Activated CD4-positive, alpha-beta T cell treated with anti-CD3 and anti-CD28 coated beads for 24 hours (primary cell): ENCODE data around the gene SCGB2A2.

ENCODE experiments used
- DNase-seq, 2 donors: peaks; one replicate each; pipeline ENCODE4 v3.0.0-alpha.2; 2020; ENCODE audit warnings: low read depth in 2 of 2

The SCGB2A2 gene

GRCh38 chr11:62269654-62270278 lies at the start of gene SCGB2A2:
Gene SCGB2A2, plus strand, starts transcription at chr11:62270158. Its CDS starts 59 bp downstream, at chr11:62270217.
- DNase-seq = no peak

DNA sequence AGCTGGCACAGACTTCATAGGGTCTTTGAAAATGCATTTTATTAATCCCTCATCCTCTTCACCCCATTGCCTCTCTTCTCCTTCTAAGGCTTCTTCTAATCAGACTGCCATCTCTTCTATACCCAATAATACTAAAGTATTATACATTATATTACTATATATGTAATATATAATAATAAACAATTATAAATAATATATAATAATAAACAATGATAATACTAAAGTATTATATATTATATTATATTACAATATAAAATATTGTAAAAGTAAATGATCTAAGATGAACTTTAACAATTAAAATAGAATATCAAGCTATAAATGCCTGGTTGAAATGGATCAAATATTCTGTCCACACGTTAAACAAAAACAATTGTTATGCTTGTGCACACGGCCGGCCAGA lies 48.5 kb upstream of the SCGB2A2 start:
- DNase-seq = no peak

DNA sequence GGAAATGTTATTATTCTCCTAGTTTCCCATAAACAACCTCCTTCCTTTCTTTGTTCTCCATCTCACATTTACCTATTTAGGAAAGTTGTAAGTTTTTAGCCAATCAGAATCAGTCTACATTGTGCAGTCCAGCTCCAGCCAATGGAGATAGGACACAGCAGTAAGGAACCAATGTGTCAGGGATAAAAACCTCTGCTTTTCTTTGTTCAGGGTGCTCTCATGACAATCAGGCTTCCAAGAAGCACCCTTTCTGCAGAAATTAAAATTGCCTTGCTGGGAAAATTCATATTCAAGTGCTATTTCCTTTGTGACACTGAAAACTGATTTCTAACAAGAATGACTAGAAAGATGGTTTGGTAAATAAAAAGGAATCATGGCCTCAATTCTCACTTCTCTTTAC lies 46.9 kb upstream of the SCGB2A2 start:
- DNase-seq = no peak

DNA sequence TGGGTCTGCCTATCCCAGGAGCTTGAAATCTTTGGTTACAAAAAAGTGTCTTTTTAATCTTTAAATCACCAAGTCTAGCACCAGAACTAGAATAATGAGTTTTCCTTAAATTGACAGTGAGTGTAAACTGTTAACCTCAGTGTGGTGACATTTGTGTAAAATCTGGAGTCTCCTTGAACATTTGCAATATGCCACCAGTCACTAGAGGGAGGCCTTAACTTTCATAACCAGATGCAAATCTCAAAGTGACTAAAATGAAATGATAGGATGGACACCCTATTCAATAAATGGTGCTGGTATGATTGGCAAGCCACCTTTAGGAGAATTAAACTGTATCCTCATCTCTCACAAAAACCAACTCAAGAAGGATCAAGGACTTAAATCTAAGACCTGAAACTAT lies 36.2 kb upstream of the SCGB2A2 start:
- DNase-seq = no peak

GRCh38 chr11:62236187-62236586 lies 33.8 kb upstream of the SCGB2A2 start:
- no peak for DNase-seq

DNA sequence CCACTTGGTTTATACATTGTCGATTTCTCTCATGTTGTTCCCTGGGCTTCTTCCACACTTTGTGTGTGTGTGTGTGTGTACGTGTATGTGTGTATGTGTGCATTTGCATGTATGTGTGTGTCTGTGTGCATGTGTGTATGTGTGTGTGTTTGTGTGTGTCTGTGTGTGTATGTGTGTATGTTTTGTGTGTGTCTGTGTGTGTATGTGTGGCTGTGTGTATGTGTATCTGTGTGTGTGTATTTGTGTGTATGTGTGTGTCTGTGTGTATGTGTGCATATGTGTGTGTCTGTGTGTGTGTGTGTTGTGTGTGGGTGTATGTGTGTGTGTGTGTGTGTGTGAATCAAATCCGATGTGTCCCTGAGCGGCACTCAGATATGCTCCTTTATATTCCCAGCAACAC lies 32.5 kb upstream of the SCGB2A2 start:
- no peak for DNase-seq

DNA sequence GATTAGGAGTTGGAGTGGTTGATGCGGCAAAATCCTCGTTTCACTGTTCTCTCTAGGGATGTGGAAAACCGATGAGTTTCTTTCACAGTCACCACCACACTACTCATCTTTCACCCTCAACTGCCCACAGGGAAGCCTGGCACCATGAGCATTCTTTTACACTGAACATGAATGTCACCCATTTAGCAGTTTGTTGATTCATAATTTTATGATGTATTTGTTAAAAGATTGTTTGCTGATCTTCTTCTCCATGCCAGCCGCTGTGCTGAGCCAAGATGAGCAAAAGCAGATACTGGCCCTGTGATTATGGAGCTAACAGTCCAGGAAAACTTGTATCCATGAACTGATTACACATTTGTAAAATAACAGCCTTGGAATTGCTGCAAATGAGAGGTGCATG lies 31.8 kb upstream of the SCGB2A2 start:
- DNase-seq = no peak

DNA sequence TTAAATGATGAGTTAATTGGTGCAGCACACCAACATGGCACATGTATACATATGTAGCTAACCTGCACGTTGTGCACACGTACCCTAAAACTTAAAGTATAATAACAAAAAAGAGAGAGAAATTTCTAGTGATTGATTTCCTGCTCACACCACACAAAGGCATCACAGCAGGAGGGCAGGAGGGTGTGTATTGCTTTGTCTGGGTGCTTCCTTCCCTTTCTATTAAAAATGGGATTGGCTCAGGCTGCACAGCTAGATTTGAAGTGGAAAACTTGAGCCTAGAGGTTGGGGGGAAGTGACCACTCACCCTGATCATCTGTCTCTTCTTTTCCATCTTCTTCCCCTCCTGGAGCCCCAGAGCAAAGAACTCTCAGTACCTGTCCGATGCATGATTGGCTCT lies 28.9 kb upstream of the SCGB2A2 start:
- DNase-seq = no peak

GRCh38 chr11:62242021-62242420 lies 27.9 kb upstream of the SCGB2A2 start, which contains the start of gene SCGB1D2:
Gene SCGB1D2, plus strand, starts transcription at chr11:62242239. Its CDS starts 69 bp downstream, at chr11:62242308.
- no peak for DNase-seq

DNA sequence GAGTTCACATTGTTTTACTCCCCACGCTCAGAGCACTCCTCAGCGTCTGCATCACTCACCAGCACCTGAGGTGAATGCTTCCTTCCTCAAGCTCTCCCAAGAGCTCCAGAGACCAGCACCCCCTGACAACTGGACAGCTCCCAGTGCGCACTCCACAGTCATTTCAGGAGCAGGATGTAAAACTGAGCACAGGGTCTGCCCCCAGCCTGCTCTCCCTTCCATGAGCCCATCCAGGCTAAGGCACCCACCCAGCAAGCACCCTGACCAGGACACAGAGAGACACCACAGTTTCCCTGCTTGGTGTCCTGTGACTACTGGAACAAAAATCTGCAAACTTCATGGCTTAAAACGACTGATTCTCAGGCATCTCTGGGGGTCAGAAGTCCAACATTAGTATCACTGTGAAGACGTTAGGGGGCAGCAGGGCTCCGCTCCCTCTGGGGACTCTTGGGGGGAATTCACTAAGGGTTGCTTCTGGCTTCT lies 24.6 kb upstream of the SCGB2A2 start:
- no peak for DNase-seq

- DNase-seq = no peak
Observed at GRCh38 chr11:62251698-62252097, 18.3 kb upstream of the SCGB2A2 start.

DNA sequence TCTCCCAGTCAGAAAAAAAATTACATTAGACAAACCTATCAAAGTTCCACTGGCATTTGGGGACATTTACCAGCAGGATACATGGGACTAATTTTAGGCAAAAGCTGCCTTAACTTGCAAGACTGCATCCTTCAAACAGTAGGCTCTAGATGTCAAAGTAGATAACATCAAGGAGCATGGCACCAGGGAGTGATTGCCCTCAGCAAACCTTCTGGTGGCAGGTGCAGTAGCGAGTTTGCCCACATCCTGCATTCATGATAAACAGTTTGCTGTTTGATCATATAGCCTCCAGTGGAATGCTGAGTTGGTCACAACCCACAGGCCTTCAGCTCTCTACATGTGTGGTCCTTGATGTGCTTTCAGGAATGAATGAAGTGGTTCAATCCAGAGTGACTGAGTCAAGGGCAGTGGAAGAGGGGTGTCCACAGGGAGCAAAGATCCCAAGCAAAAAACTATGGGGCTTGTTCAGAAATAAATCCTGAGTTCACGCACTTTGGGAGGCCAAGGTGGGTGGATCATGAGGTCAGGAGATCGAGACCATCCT lies 15.9 kb upstream of the SCGB2A2 start:
- DNase-seq = no peak

- no peak for DNase-seq
Observed at GRCh38 chr11:62256281-62256680, 13.7 kb upstream of the SCGB2A2 start.

- no peak for DNase-seq
Observed at GRCh38 chr11:62260261-62260953, 9.6 kb upstream of the SCGB2A2 start.

DNA sequence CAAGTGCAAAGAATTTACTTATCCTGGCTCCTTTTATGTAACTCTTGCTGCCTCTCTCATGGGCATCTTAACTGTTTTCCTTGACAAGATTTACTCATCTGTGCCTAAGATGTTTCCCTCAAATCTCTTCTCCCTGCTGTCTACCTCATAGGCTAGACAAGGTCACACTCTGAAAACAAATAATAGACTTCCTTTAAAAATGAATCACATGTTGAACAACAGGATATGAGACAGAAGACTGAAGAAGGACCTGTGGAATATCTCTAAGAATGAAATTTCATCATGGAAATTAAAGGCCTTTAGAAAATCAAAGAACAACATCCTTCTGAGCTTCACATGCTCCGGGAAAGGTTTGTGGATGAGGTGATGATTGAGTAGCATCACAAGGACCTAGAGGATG lies 6.0 kb upstream of the SCGB2A2 start:
- DNase-seq = no peak

DNA sequence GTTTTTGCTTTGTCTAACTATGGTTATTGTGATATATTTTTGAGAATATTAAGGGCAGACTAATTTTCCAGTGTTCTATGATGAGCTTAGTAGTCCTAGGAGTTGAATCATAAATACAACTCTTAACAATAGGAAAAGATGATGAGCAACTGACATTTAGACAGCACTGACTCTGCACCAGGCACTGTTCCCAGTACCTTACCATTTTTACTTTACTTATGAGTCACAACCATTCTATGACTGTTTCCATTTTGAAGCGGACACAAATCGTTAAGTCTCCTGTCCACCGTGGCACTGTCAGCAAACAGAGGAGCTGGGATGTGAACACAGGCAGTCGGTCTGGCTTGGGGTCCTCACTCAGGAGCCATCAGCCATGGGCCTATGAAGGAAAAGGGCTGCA lies 3.4 kb upstream of the SCGB2A2 start:
- DNase-seq = peak in 1 of 2 donors; percentile 5

GRCh38 chr11:62267050-62267449 lies 2.9 kb upstream of the SCGB2A2 start:
- DNase-seq = no peak

DNA sequence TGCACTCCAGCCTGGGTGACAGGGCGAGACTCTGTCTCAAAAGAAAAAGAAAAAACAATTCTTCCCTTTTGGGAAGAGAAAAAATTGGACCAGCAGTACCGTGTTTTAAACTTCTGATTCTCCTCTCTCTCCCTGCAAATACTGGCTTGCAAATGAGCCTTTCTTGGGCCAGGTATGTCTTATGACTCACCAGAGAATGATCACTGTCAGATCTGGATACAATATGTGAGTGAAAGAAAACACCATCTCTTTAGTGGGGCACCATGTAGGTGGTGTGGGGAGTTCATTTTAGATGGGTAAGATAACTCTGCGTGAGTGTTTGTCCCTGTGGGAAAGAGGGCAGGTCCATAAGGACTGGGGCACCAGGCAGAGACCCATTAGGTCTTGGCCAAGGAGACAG lies 2.4 kb upstream of the SCGB2A2 start:
- no peak for DNase-seq

DNA sequence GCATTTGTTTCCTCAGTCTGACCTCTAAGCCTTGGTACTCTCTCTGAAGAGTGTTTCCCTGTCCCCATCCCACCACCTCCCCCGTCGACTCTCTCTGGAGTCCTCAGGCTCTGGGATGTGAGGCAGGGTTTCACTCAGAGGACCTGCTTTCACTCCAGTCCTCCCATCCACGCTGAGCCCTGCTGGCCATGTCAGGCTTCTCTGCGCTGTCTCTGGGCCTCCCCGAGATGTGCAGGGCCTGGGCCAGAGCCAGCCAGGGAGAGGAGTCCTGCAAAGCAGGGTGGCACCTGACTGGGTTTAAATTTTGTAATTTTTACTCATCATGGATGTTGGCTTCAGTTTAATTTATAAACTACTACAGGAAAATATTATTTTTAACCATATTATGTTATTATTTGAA lies 3.3 kb downstream of the SCGB2A2 start:
- DNase-seq = no peak

DNA sequence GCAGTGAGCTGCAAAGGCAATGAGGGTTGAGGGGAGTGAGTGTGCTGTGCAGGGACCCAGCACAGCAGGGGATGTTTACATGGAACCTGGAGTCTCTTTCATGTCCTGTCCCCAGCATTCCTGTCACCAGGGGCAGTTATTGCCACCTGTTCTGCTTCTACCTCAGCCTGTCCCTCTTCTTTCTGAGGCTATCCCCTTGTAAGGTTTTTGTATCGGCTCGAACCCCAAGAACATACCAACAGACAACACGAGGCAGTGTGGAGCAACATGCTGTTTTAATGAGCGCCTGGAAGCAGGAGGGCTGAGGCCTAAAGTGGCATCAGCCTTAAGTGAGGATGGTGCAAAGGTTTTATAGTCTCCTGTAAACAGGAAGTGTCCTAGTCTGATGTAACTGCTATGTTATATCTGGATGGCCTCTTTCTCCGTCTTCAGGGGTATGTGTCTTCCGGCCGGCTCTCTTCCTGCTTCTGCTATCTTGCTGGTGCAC lies 3.9 kb downstream of the SCGB2A2 start:
- DNase-seq = no peak

GRCh38 chr11:62280452-62280851 lies 10.5 kb downstream of the SCGB2A2 start:
- no peak for DNase-seq

DNA sequence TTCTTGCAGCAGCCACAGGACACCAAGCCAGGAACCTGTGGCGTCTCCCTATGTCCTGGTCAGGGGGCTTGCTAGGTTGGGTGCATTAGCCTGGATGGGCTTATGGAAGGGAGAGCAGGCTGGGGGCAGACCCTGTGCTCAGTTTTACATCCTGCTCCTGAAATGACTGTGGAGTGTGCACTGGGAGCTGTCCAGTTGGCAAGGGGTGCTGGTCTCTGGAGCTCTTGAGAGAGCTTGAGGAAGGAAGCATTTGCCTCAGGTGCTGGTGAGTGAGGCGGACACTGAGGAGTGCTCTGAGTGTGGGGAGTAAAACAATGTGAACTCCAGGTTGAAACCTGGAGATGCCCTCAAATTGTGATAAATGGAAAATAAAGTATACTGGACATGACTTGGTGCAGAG lies 25.5 kb downstream of the SCGB2A2 start:
- no peak for DNase-seq

DNA sequence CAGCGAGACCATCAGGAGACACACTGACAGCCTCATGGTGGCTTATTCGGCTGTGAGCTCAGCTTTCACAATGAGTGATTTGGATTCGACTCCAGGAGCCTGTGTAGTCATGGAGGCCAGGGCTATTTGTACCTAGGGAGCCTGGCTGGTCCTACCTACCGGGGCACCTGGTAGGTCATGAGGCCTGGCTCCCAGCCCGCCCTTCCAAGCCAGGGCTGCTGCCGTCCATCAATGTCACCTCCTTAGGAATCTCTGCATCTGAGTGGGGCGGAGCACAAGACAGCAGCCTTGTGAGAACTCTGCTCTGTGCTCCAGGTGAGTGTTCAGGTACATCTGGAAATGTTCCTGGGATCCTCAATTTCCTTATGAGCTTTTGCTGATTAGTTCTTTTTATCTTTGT lies 29.0 kb downstream of the SCGB2A2 start, which contains the start of gene SCGB1D4:
Gene SCGB1D4, minus strand, starts transcription at position 101 of the 400 bp plus-strand sequence. Its CDS starts 65 bp downstream, at position 36.
- DNase-seq = no peak
